Sigmoid colon (tissue), 4 donors: ENCODE data around the gene MFSD2A.

Experiments used
- CTCF ChIP-seq, 4 experiments: fragments of 450-650 bp in 3 of 4; fragments of 200-600 bp in 1 of 4; IDR thresholded peaks; one replicate each; pipeline ENCODE4 v1.5.1; 2016 to 2019; ENCODE audit warnings: antibody characterized with exemption in 4 of 4, mild to moderate bottlenecking in 3 of 4, moderate library complexity in 2 of 4
- EP300 ChIP-seq, 4 donors: sonication (generic); formaldehyde crosslinking; IDR thresholded peaks; one replicate each; pipeline ENCODE4 v1.6.1; 2017; ENCODE audit warnings: antibody characterized with exemption in 4 of 4
- POLR2A ChIP-seq, 2 donors: fragments of 450-650 bp; IDR thresholded peaks; one replicate each; pipeline ENCODE4 v1.6.1; 2016; ENCODE audit warnings: antibody characterized with exemption in 2 of 2, mild to moderate bottlenecking in 2 of 2, moderate library complexity in 2 of 2
- POLR2AphosphoS5 ChIP-seq, 4 donors: sonication (generic); formaldehyde crosslinking; IDR thresholded peaks; one replicate each; pipeline ENCODE4 v1.6.1; 2017; ENCODE audit warnings: antibody characterized with exemption in 4 of 4

DNA sequence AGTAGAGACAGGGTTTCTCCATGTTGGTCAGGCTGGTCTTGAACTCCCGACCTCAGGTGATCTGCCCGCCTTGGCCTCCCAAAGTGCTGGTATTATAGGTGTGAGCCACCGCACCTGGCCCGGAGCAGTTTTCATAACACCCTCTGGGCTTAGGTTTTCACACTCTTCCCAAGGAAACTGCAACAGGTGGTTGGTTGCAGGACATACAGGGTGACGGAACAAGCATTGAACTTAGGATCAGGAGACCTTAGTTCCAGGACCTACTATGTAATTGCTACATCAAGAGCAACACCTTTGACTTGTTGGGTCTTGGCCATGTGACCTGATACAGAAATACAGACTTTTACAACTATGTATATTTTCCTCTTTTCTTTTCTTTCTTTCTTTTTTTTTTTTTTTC, 37.9 kb downstream of the MFSD2A start:
- TF ChIP-seq CTCF (IDR thresholded peaks at IDR 0.05) (no peak), POLR2AphosphoS5 (IDR thresholded peaks at IDR 0.05) (no peak), POLR2A (IDR thresholded peaks at IDR 0.05) (no peak), EP300 (IDR thresholded peaks at IDR 0.05) (no peak)
